Cardiac fibroblast (primary cell): Measurements from ENCODE around the gene EMP1.

Experiments
- DNase-seq, 2 donors: peaks; one replicate each; pipeline versions ENCODE4 v3.0.0 to v3.0.0-alpha.2; 2010; ENCODE audit warnings: low read depth in 2 of 2
- H3K4me3 ChIP-seq, 2 donors: replicated peaks in 1 of 2; 1 replicate in 1 of 2; 2 replicates in 1 of 2; pipeline ENCODE4 v1.5.1; 2011; ENCODE audit warnings: low read depth in 2 of 2, low read length in 2 of 2, mild to moderate bottlenecking in 2 of 2, moderate library complexity in 1 of 2
- TF ChIP-seq, protein P1 (sequence below): IDR thresholded peaks from one replicate; pipeline ENCODE4 v1.5.1; 2011; ENCODE audit warnings: low read depth, mild to moderate bottlenecking, low read length, inconsistent platforms

The EMP1 gene

DNA sequence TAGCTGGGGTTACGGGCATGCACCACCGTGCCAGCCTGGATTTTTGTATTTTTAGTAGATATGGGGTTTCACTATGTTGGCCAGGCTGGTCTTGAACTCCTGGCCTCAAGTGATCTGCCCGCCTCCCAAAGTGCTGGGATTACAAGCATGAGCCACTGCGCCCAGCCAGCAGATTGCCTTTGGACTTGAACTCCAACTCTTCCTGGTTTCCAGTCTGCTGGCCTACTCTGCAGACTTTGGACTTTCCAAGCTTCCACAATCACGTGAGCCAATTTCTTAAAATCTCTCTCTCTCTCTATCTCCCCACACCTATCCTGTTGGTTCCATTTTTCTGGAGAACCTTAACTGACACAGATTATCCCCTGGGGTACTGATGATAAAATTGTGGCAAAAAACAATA, 55.0 kb downstream of the EMP1 start:
- DNase-seq = no peak
- H3K4me3 ChIP-seq = no peak overlapping the region
- TF ChIP-seq, protein P1, sequence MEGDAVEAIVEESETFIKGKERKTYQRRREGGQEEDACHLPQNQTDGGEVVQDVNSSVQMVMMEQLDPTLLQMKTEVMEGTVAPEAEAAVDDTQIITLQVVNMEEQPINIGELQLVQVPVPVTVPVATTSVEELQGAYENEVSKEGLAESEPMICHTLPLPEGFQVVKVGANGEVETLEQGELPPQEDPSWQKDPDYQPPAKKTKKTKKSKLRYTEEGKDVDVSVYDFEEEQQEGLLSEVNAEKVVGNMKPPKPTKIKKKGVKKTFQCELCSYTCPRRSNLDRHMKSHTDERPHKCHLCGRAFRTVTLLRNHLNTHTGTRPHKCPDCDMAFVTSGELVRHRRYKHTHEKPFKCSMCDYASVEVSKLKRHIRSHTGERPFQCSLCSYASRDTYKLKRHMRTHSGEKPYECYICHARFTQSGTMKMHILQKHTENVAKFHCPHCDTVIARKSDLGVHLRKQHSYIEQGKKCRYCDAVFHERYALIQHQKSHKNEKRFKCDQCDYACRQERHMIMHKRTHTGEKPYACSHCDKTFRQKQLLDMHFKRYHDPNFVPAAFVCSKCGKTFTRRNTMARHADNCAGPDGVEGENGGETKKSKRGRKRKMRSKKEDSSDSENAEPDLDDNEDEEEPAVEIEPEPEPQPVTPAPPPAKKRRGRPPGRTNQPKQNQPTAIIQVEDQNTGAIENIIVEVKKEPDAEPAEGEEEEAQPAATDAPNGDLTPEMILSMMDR = no peak

DNA sequence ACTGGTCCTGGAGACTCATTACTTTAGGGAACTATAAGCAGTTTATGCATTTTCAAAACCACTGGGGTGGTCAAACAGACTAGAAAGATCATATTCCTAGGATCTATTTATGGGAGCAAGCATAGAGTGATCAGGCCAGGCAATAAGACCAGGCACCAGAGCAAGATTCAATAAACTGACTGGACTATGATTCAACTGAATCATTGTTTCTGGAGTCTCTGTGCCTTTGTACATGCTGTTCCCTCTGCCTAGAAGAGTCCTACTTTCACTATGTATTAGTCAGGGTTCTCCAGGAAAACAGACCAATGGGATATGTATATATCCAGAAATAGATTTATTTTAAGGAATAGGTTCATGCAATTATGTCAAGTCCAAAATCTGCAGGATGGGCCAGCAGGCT, 55.5 kb downstream of the EMP1 start:
- DNase-seq = peak in 1 of 2 donors; percentile 41
- TF ChIP-seq, protein P1 = no peak
- H3K4me3 ChIP-seq = no peak overlapping the region

DNA sequence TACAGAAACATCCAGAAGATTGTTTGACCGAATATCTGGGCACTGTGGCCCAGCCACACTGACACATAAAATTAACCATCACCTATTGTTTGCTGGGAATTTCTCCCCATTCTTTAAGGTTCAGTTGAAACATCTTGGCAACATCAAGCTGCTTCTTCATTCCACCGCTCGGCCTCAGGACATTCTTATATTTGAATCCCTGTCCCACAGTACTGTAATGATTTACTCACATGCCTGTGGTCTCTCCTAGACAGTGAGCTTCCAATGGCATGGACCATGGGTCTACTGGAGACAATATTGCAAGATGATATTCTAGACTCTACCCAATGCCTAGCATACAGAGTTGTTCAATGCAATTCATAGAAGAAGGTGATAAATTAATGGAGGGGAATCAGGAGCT, 56.1 kb downstream of the EMP1 start:
- no peak overlapping the region for H3K4me3 ChIP-seq
- DNase-seq = no peak
- TF ChIP-seq, protein P1 = no peak

DNA sequence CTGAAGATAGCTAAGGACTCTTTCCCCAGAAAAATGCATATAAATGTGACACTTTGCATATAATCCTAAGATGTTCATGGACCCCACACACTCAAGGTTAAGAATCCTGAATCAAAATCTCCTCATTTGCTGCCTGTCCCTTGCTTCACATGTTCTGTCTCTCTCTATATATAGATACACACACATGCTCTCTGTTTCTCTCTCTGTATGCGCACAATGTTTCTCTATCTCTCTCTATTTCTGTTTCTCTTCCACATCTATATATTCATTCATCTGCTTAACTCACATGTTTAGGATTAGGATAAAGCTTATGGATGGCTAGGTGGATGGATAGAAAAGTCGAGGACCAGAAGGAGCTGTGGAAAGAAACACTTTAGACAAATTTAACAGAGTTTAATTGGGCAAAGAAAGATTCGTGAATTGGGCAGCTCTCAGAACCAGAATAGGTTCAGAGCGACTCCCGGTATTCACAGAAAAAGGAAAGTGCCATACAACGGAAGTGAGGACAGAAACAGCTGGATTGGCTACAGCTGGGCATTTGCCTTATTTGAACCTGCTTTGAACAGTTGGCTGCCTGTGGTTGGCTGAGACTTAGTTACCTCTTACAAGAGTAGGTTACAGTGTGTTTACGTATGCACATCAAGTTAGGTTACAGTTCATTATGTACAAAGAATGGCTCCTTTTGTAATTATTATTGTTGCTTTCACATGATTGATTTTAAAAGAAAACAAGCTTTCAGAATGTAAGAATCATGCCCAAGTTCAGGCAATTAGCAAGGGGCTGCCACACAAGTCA, 57.6 kb downstream of the EMP1 start:
- DNase-seq = no peak
- no peak overlapping the region for H3K4me3 ChIP-seq
- TF ChIP-seq, protein P1 = no peak

DNA sequence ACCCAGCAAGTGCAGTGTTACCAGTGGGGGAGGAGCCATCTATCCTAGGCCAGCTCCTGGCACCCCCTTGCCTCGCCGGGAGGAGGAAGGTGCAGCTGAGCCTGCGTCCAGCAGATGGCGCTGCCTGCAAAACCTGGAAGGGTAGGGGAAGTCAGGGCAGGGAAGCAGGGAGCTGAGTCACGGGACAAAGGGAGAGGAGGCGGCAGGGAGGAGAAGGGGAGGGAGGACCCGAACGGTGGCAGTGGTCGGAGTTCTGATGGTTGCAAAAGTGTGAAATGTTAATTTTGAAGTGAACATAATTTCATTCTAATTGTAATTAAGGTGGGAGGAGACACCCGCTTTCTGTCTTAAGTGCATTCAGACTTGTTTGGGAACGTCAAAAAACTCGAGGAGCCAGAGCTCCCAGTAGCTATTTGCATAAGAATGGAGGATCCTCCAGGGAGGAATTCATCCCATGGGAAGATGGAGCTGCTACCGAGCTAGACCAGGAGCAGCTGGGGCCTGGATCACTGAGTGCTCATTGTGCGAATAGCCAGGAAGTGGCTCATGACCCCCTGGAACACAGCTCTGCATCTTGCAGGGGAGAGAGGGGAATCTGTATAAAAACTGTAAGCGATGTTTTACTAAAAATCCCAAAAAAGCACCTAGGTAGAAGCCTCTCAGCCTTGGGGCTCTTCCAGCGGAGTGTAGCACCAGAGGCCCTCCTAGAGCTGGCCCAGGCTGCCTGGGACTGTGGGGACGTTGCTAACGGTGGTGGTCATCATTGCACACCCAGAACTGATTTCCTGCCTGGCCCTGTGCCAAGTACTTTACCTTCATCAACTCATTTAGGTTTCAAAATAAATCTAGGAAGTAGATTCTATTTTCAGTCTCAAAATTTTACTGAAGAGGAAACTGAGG, 59.5 kb downstream of the EMP1 start:
- TF ChIP-seq, protein P1 = peak; percentile 99
- peak; percentile 95 to 97 for DNase-seq
- peak overlapping the region; percentile 14 to 34 for H3K4me3 ChIP-seq

DNA sequence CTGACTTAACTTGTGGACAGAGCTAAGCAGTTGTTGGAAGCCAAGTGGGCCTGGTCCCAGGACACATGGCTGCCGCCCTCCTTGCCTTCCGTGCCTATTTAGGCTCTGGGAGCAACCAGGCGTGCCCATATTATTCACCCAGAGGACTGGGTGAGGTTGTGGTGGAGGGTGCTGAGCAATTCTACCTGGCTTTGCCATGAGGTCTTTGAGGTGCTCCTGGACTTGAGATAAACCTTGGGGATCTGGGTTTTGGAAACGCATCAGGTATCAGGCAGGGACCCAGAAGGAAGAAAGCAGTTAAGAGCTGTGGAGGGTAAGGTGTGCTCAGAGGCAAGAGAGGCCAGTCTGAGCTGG, 60.1 kb downstream of the EMP1 start:
- no peak for DNase-seq
- no peak overlapping the region for H3K4me3 ChIP-seq
- TF ChIP-seq, protein P1 = no peak
